ENCODE data around the gene PLK5. TPM values are rescaled to one million over a fixed set of nuclear protein-coding genes. Genes with fewer than 3 reads are reported as not detected.

PLK5 gene
- total RNA-seq, 1 donor from 2014 or later = not detected

- no peak for DNase-seq (ENCODE audit: low read depth)
- Histone ChIP-seq H3K27me3 (ENCODE audit: control insufficient read depth, insufficient read depth, low read length) (no peaks in the 10 kb centered on the region), H3K4me3 (ENCODE audit: low read depth, low read length) (no peak overlapping the region), H3K36me3 (ENCODE audit: control insufficient read depth, insufficient read depth, low read length) (no peaks in the 10 kb centered on the region)
- no peak for TF ChIP-seq CTCF (IDR thresholded peaks at IDR 0.05; ENCODE audit: insufficient read depth, low read length, poor library complexity, severe bottlenecking)
These were observed 51.7 kb downstream of the PLK5 start for GRCh38 chr19:1575323-1576241.

DNA sequence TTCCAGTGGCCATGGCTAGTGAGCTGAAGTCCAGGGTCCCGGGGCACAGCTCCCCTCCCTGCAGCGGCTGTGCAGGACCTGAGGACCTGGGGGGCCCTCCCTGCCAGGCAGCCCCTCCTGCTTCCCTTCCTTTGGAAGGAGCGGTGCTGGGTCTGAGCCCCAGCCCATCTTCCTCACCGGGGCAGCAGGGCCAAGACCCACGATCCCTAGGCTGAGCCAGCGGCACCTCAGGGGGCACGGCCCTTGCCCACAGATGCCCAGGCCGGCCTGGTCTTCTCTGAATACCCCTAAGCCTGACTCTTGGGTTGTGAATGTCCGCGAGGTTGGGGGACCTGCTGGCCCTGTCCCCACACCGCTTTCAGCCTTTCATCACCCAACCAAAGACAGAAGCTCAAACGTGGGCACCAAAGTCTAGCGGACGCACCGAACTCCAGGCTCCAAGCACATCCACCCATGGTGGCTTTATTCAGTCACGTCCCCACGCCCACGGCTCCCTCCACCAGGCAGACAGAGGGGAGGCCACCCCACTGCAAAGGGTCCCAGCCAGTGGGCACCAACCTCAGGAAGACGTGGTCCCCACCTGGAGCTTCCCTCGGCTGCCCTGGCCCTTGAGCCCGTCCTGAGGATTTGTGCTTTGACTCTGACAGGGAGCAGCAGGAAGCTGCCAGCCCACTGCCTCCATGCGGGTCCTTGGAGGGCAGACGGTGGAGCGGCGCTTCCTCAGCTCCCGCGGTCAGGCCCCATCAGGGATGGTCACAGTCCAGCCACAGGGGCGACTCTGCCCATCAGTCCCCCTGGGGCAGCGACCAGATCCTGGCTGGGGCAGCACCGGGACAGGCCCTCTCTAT is 52.6 kb downstream of the PLK5 start:
- no peaks in the 10 kb centered on the region for H3K36me3 ChIP-seq (ENCODE audit: control insufficient read depth, insufficient read depth, low read length)
- no peaks in the 10 kb centered on the region for H3K27me3 ChIP-seq (ENCODE audit: control insufficient read depth, insufficient read depth, low read length)
- no peak overlapping the region for H3K4me3 ChIP-seq (ENCODE audit: low read depth, low read length)
- no peak for TF ChIP-seq CTCF (IDR thresholded peaks at IDR 0.05; ENCODE audit: insufficient read depth, low read length, poor library complexity, severe bottlenecking)
- DNase-seq (ENCODE audit: low read depth) = no peak

- no peak for TF ChIP-seq CTCF (IDR thresholded peaks at IDR 0.05; ENCODE audit: insufficient read depth, low read length, poor library complexity, severe bottlenecking)
- Histone ChIP-seq H3K4me3 (ENCODE audit: low read depth, low read length) (no peak overlapping the region), H3K27me3 (ENCODE audit: control insufficient read depth, insufficient read depth, low read length) (no peaks in the 10 kb centered on the region), H3K36me3 (ENCODE audit: control insufficient read depth, insufficient read depth, low read length) (no peaks in the 10 kb centered on the region)
- DNase-seq (ENCODE audit: low read depth) = no peak
These were observed 53.4 kb downstream of the PLK5 start for GRCh38 chr19:1577090-1577928.

- no peak for TF ChIP-seq CTCF (IDR thresholded peaks at IDR 0.05; ENCODE audit: insufficient read depth, low read length, poor library complexity, severe bottlenecking)
- H3K27me3 ChIP-seq (ENCODE audit: control insufficient read depth, insufficient read depth, low read length) = no peaks in the 10 kb centered on the region
- peaks cover 1% of the 10 kb centered on the region for H3K36me3 ChIP-seq (ENCODE audit: control insufficient read depth, insufficient read depth, low read length)
- no peak for DNase-seq (ENCODE audit: low read depth)
- no peak overlapping the region for H3K4me3 ChIP-seq (ENCODE audit: low read depth, low read length)
These were observed 54.2 kb downstream of the PLK5 start for GRCh38 chr19:1577929-1578618.

DNA sequence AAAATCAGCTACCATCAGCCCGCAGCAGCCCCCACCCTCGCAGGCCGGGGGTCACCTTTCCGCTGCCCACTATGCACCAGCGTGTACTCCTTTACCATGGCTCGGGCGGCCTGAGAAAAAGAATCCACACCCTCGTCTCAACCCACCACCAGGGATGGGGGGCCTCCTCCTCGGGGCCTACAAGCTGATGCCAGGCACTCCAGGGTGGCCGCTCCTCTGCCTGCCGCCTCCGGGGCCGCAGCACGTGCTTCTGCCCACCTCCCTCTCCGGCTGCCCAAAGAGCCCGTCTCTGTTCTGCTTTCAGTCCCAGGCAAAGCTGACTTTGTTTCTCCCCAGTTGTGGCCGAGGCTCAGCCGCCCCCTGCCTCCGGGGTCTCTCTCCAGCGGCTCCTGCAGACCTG is 55.3 kb downstream of the PLK5 start:
- H3K4me3 ChIP-seq (ENCODE audit: low read depth, low read length) = no peak overlapping the region
- no peak for TF ChIP-seq CTCF (IDR thresholded peaks at IDR 0.05; ENCODE audit: insufficient read depth, low read length, poor library complexity, severe bottlenecking)
- peaks cover 1% of the 10 kb centered on the region for H3K36me3 ChIP-seq (ENCODE audit: control insufficient read depth, insufficient read depth, low read length)
- no peaks in the 10 kb centered on the region for H3K27me3 ChIP-seq (ENCODE audit: control insufficient read depth, insufficient read depth, low read length)
- no peak for DNase-seq (ENCODE audit: low read depth)
